GM18526 (cell line): ENCODE results near the gene CLCA1.

ENCODE experiments used
- POLR2A ChIP-seq: IDR thresholded peaks from 3 replicates; pipeline ENCODE4 v1.6.1; 2011; ENCODE audit not compliant: insufficient read length; ENCODE audit errors: extremely low read depth

CLCA1 gene

GRCh38 chr1:86487131-86487810 lies 18.5 kb downstream of the CLCA1 start:
- TF ChIP-seq POLR2A: no peak

GRCh38 chr1:86487811-86488141 lies 19.0 kb downstream of the CLCA1 start:
- TF ChIP-seq POLR2A: no peak

GRCh38 chr1:86489242-86489878 lies 20.6 kb downstream of the CLCA1 start:
- TF ChIP-seq POLR2A: no peak

- TF ChIP-seq POLR2A: no peak
Measured at GRCh38 chr1:86491171-86491950, 22.6 kb downstream of the CLCA1 start.

GRCh38 chr1:86498281-86498680 lies 29.6 kb downstream of the CLCA1 start:
- no peak for TF ChIP-seq POLR2A

- no peak for TF ChIP-seq POLR2A
Measured at GRCh38 chr1:86499987-86500593, 31.4 kb downstream of the CLCA1 start.

- no peak for TF ChIP-seq POLR2A
Measured at GRCh38 chr1:86500714-86501113, 32.0 kb downstream of the CLCA1 start.

- TF ChIP-seq POLR2A: no peak
Measured at GRCh38 chr1:86502721-86503405, 34.1 kb downstream of the CLCA1 start.

GRCh38 chr1:86503406-86504136 lies 34.8 kb downstream of the CLCA1 start:
- no peak for TF ChIP-seq POLR2A

GRCh38 chr1:86504137-86504479 lies 35.4 kb downstream of the CLCA1 start:
- TF ChIP-seq POLR2A: no peak

- TF ChIP-seq POLR2A: no peak
Measured at GRCh38 chr1:86504895-86505563, 36.3 kb downstream of the CLCA1 start.

- TF ChIP-seq POLR2A: no peak
Measured at GRCh38 chr1:86505564-86505902, 36.8 kb downstream of the CLCA1 start.

- no peak for TF ChIP-seq POLR2A
Measured at GRCh38 chr1:86507935-86508582, 39.3 kb downstream of the CLCA1 start.

GRCh38 chr1:86508583-86508969 lies 39.8 kb downstream of the CLCA1 start:
- TF ChIP-seq POLR2A: no peak
